Stomach (tissue), 4 donors: Measurements from ENCODE around the gene CD46.

Experiments
- EP300 ChIP-seq: sonication (generic); formaldehyde crosslinking; IDR thresholded peaks from one replicate; pipeline ENCODE4 v1.6.1; 2017; ENCODE audit warnings: antibody characterized with exemption
- POLR2AphosphoS5 ChIP-seq, 3 donors: sonication (generic); formaldehyde crosslinking; IDR thresholded peaks; one replicate each; pipeline ENCODE4 v1.6.1; 2016; ENCODE audit warnings: antibody characterized with exemption in 3 of 3
- TF ChIP-seq, protein P1 (sequence below), 7 experiments: fragments of 450-650 bp in 4 of 7; fragments of 200-600 bp in 3 of 7; sonication (generic) in 3 of 7; IDR thresholded peaks; one replicate each; pipeline ENCODE4 v1.5.1; 2016 to 2019; ENCODE audit warnings: antibody characterized with exemption in 7 of 7, control low read depth in 2 of 7, mild to moderate bottlenecking in 1 of 7

DNA sequence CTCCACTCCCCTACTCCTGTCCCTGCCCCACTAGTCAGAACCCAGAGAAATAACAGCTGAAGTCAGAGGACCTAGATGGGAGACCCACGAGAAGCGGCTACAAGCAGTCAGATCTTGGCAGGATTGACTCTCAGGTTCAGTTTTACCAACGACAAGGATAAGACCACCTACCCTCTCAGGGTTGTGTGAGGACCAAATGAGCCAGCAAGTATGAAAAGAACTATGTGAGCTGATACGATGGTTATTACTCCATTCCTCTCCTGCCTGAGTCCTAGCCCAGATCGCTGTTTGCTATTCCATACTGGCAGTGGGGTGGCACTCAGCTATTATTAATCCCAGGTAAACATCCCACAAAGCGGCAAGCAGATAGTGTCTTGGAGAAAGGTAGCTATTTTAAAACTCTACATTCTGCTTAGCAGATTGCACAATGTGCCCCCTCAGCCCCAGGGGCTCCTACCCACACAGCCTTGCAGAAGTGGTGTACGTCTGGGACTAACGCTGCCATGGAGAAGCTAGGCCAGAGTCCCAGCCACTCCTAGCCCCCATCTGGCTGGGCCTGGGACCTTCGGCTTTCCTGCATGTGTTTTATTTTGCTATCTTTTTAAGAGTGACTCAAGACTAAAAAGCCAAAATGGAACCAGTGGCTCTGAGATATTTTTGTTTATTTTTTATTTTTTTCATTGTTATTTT is 58.9 kb downstream of the CD46 start:
- TF ChIP-seq, protein P1, sequence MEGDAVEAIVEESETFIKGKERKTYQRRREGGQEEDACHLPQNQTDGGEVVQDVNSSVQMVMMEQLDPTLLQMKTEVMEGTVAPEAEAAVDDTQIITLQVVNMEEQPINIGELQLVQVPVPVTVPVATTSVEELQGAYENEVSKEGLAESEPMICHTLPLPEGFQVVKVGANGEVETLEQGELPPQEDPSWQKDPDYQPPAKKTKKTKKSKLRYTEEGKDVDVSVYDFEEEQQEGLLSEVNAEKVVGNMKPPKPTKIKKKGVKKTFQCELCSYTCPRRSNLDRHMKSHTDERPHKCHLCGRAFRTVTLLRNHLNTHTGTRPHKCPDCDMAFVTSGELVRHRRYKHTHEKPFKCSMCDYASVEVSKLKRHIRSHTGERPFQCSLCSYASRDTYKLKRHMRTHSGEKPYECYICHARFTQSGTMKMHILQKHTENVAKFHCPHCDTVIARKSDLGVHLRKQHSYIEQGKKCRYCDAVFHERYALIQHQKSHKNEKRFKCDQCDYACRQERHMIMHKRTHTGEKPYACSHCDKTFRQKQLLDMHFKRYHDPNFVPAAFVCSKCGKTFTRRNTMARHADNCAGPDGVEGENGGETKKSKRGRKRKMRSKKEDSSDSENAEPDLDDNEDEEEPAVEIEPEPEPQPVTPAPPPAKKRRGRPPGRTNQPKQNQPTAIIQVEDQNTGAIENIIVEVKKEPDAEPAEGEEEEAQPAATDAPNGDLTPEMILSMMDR (IDR thresholded peaks at IDR 0.05): no peak
- TF ChIP-seq POLR2AphosphoS5 (IDR thresholded peaks at IDR 0.05) (peak in 1 of 3 donors; percentile 15), EP300 (no peak)
